ENCODE data around the gene PID1.

The PID1 gene

DNA sequence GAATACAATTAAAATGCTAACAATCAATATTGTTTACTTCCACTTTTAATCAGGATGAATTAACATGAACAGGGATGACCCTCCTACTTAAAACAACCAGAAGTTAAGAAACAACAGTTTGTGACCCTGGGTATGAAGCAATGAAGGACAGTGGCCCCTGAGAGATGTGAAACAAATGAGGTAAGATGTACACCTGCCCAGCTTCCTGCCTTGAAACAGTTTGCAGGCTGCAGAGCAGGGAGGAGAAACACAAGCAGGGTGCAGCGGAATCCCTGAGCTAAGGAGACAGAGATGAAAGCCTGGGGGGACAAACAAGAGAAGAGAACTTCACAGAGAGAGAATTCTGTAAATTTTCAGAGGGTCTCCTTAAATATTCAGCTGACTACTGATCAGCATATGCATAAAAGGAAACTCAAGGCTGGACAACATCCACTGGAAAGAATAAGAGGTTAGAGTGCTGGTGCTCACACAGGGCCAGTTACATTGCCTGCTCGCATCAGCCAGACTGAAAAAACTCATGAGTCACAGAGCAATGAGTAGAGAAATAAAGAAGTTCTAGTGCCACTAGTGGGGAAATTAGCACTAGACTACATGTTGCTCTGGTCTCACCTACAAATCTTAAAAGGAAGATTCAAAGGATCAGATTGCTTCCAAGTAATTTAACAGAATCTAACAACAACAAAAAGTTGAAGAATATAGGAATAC, 106.4 kb downstream of the PID1 start:
- H4K91ac ChIP-seq (ENCODE audit: low read depth, low read length) = no peak overlapping the region
- H3K23ac ChIP-seq (ENCODE audit: low read length) = no peak overlapping the region
- H2AK5ac ChIP-seq (ENCODE audit: low read length) = no peak overlapping the region
- no peak overlapping the region for H3K27ac ChIP-seq (ENCODE audit: low read depth, low read length)
- no peak overlapping the region for H4K8ac ChIP-seq (ENCODE audit: low read depth, low read length)
- no peak overlapping the region for H2BK5ac ChIP-seq (ENCODE audit: low read depth, low read length, poor library complexity)
- no peaks in the 10 kb centered on the region for H3K27me3 ChIP-seq (ENCODE audit: insufficient read depth, low read length)
- no peak overlapping the region for H4K12ac ChIP-seq (ENCODE audit: low read depth, low read length)
- WGBS (ENCODE audit: extremely low coverage, insufficient coverage, insufficient read length) = no CpG with 5 or more reads among the region's 2 CpGs
- H3K79me2 ChIP-seq (ENCODE audit: control insufficient read depth, insufficient read depth, low read length, poor library complexity) = no peaks in the 10 kb centered on the region
- H3K4me3 ChIP-seq (ENCODE audit: low read depth, low read length) = no peak overlapping the region
- no peaks in the 10 kb centered on the region for H3K4me1 ChIP-seq (ENCODE audit: control insufficient read depth in 1 of 2, insufficient read depth in 2 of 2, low read length in 2 of 2)
- H3K4me2 ChIP-seq (ENCODE audit: low read length) = no peak overlapping the region
- no peak overlapping the region for H3K18ac ChIP-seq (ENCODE audit: low read length)
- no peaks in the 10 kb centered on the region for H3K9me3 ChIP-seq (ENCODE audit: insufficient read depth, low read depth, low read length)
- no peak overlapping the region for H3K4ac ChIP-seq (ENCODE audit: low read depth, low read length)
- H3K79me1 ChIP-seq (ENCODE audit: low read length) = no peaks in the 10 kb centered on the region
- H2BK120ac ChIP-seq (ENCODE audit: insufficient read depth, low read length, poor library complexity) = no peak overlapping the region
- no peaks in the 10 kb centered on the region for H3K36me3 ChIP-seq (ENCODE audit: control insufficient read depth in 1 of 2, insufficient read depth in 2 of 2, low read length in 2 of 2)
- H2BK12ac ChIP-seq (ENCODE audit: low read length) = no peak overlapping the region
- no peak overlapping the region for H2AFZ ChIP-seq (ENCODE audit: insufficient read depth, low read length, poor library complexity)
- no peak overlapping the region for H3K9ac ChIP-seq (ENCODE audit: low read length)
- no peak overlapping the region for H3K14ac ChIP-seq (ENCODE audit: low read length)
- DNase-seq = no peak

DNA sequence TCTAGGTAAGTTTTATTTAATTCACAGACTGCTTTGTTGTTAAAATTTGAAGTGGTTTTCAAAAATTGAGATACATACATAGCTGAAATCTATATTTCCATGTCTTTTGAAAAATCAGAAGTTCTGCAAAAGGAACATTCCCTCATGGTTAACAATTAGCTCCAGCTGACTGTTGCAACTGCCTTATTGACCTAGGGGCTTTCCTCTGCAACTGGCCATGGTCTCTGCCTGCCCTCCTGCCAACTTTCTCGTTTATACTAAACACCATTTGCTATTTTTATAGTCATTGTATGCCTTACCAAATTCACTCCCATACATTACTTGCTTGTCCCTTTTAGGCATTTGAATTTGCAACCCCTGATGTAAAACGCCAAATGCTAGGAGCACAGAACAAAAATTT, 107.2 kb downstream of the PID1 start:
- Histone ChIP-seq H3K4me3 (ENCODE audit: low read depth, low read length) (no peak overlapping the region), H3K79me1 (ENCODE audit: low read length) (no peaks in the 10 kb centered on the region), H3K9ac (ENCODE audit: low read length) (no peak overlapping the region), H3K18ac (ENCODE audit: low read length) (no peak overlapping the region), H2BK12ac (ENCODE audit: low read length) (no peak overlapping the region), H2BK120ac (ENCODE audit: insufficient read depth, low read length, poor library complexity) (no peak overlapping the region), H2AFZ (ENCODE audit: insufficient read depth, low read length, poor library complexity) (no peak overlapping the region), H3K27ac (ENCODE audit: low read depth, low read length) (no peak overlapping the region), H4K12ac (ENCODE audit: low read depth, low read length) (no peak overlapping the region), H3K4ac (ENCODE audit: low read depth, low read length) (no peak overlapping the region), H3K23ac (ENCODE audit: low read length) (no peak overlapping the region), H3K9me3 (ENCODE audit: insufficient read depth, low read depth, low read length) (no peaks in the 10 kb centered on the region), H3K4me1 (ENCODE audit: control insufficient read depth in 1 of 2, insufficient read depth in 2 of 2, low read length in 2 of 2) (no peaks in the 10 kb centered on the region), H3K4me2 (ENCODE audit: low read length) (no peak overlapping the region), H3K36me3 (ENCODE audit: control insufficient read depth in 1 of 2, insufficient read depth in 2 of 2, low read length in 2 of 2) (no peaks in the 10 kb centered on the region), H3K27me3 (ENCODE audit: insufficient read depth, low read length) (no peaks in the 10 kb centered on the region), H4K8ac (ENCODE audit: low read depth, low read length) (no peak overlapping the region), H4K91ac (ENCODE audit: low read depth, low read length) (no peak overlapping the region), H3K14ac (ENCODE audit: low read length) (no peak overlapping the region), H2BK5ac (ENCODE audit: low read depth, low read length, poor library complexity) (no peak overlapping the region), H3K79me2 (ENCODE audit: control insufficient read depth, insufficient read depth, low read length, poor library complexity) (no peaks in the 10 kb centered on the region), H2AK5ac (ENCODE audit: low read length) (no peak overlapping the region)
- no peak for DNase-seq
- no CpG with 5 or more reads among the region's 2 CpGs for WGBS (ENCODE audit: extremely low coverage, insufficient coverage, insufficient read length)

DNA sequence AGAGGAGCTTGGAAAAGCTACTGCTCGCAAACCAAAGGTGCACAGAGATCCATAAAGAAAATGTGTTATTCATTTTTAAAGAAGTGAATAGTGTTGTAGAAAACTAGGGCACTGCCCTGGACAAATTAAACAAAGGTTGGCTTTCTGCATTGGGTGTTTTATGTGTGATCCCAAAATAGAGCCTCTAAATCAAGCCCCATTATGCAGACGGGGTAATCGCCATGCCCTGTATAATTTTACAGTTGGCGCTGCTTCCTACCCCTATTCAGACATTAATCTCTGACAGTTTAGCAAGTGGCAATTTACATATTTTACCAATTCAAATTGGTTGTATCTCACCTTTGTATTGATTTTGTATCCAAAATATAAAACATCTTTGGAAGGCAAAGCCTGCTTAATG, 109.1 kb downstream of the PID1 start:
- Histone ChIP-seq H3K4me2 (ENCODE audit: low read length) (no peak overlapping the region), H3K4ac (ENCODE audit: low read depth, low read length) (no peak overlapping the region), H2BK12ac (ENCODE audit: low read length) (no peak overlapping the region), H3K9ac (ENCODE audit: low read length) (no peak overlapping the region), H3K23ac (ENCODE audit: low read length) (no peak overlapping the region), H3K18ac (ENCODE audit: low read length) (no peak overlapping the region), H3K27me3 (ENCODE audit: insufficient read depth, low read length) (no peaks in the 10 kb centered on the region), H4K91ac (ENCODE audit: low read depth, low read length) (no peak overlapping the region), H4K12ac (ENCODE audit: low read depth, low read length) (no peak overlapping the region), H2AFZ (ENCODE audit: insufficient read depth, low read length, poor library complexity) (no peak overlapping the region), H2BK5ac (ENCODE audit: low read depth, low read length, poor library complexity) (no peak overlapping the region), H4K8ac (ENCODE audit: low read depth, low read length) (no peak overlapping the region), H3K4me3 (ENCODE audit: low read depth, low read length) (no peak overlapping the region), H2AK5ac (ENCODE audit: low read length) (no peak overlapping the region), H3K79me2 (ENCODE audit: control insufficient read depth, insufficient read depth, low read length, poor library complexity) (no peaks in the 10 kb centered on the region), H3K9me3 (ENCODE audit: insufficient read depth, low read depth, low read length) (no peaks in the 10 kb centered on the region), H3K27ac (ENCODE audit: low read depth, low read length) (no peak overlapping the region), H3K36me3 (ENCODE audit: control insufficient read depth in 1 of 2, insufficient read depth in 2 of 2, low read length in 2 of 2) (no peaks in the 10 kb centered on the region), H2BK120ac (ENCODE audit: insufficient read depth, low read length, poor library complexity) (no peak overlapping the region), H3K4me1 (ENCODE audit: control insufficient read depth in 1 of 2, insufficient read depth in 2 of 2, low read length in 2 of 2) (no peaks in the 10 kb centered on the region), H3K79me1 (ENCODE audit: low read length) (no peaks in the 10 kb centered on the region), H3K14ac (ENCODE audit: low read length) (no peak overlapping the region)
- no CpG with 5 or more reads among the region's 4 CpGs for WGBS (ENCODE audit: extremely low coverage, insufficient coverage, insufficient read length)
- no peak for DNase-seq

DNA sequence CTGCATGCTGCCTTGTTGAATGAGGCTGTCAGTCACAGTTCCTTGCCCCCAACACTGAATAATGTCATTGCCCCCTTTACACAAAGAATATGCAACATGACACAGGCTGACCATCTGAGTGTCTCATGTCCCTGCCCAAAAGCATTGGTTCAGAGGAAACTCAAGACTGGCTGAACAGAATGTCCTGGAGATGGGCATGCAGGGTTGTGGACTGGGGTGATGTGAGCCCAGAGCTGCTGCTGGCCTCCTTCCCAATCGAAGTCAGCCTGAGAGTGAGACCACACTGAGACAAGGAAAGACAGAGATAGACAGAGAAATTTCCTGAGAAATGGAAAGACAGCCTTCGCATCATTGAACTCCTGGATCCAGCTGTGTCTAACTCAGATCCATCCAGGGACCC, 110.1 kb downstream of the PID1 start:
- Histone ChIP-seq H3K79me2 (ENCODE audit: control insufficient read depth, insufficient read depth, low read length, poor library complexity) (no peaks in the 10 kb centered on the region), H3K4ac (ENCODE audit: low read depth, low read length) (no peak overlapping the region), H3K14ac (ENCODE audit: low read length) (no peak overlapping the region), H2BK12ac (ENCODE audit: low read length) (no peak overlapping the region), H3K27me3 (ENCODE audit: insufficient read depth, low read length) (no peaks in the 10 kb centered on the region), H3K36me3 (ENCODE audit: control insufficient read depth in 1 of 2, insufficient read depth in 2 of 2, low read length in 2 of 2) (no peaks in the 10 kb centered on the region), H2AK5ac (ENCODE audit: low read length) (no peak overlapping the region), H2AFZ (ENCODE audit: insufficient read depth, low read length, poor library complexity) (no peak overlapping the region), H4K8ac (ENCODE audit: low read depth, low read length) (no peak overlapping the region), H3K4me2 (ENCODE audit: low read length) (no peak overlapping the region), H3K9me3 (ENCODE audit: insufficient read depth, low read depth, low read length) (no peaks in the 10 kb centered on the region), H3K4me1 (ENCODE audit: control insufficient read depth in 1 of 2, insufficient read depth in 2 of 2, low read length in 2 of 2) (no peaks in the 10 kb centered on the region), H4K91ac (ENCODE audit: low read depth, low read length) (no peak overlapping the region), H3K27ac (ENCODE audit: low read depth, low read length) (no peak overlapping the region), H2BK5ac (ENCODE audit: low read depth, low read length, poor library complexity) (no peak overlapping the region), H2BK120ac (ENCODE audit: insufficient read depth, low read length, poor library complexity) (no peak overlapping the region), H3K79me1 (ENCODE audit: low read length) (no peaks in the 10 kb centered on the region), H4K12ac (ENCODE audit: low read depth, low read length) (no peak overlapping the region), H3K4me3 (ENCODE audit: low read depth, low read length) (no peak overlapping the region), H3K9ac (ENCODE audit: low read length) (no peak overlapping the region), H3K18ac (ENCODE audit: low read length) (no peak overlapping the region), H3K23ac (ENCODE audit: low read length) (no peak overlapping the region)
- DNase-seq = no peak
- no CpG with 5 or more reads among the region's 2 CpGs for WGBS (ENCODE audit: extremely low coverage, insufficient coverage, insufficient read length)
